GM18909 (cell line): ENCODE data around the gene SNRPA1.

Experiments used
- ATAC-seq: cut with Tn5 transposase; IDR thresholded peaks from one replicate; pipeline ENCODE4 v1.9.1; 2021; ENCODE audit warnings: mild to moderate bottlenecking; ENCODE audit not compliant: unreplicated experiment, poor library complexity

Gene SNRPA1

DNA sequence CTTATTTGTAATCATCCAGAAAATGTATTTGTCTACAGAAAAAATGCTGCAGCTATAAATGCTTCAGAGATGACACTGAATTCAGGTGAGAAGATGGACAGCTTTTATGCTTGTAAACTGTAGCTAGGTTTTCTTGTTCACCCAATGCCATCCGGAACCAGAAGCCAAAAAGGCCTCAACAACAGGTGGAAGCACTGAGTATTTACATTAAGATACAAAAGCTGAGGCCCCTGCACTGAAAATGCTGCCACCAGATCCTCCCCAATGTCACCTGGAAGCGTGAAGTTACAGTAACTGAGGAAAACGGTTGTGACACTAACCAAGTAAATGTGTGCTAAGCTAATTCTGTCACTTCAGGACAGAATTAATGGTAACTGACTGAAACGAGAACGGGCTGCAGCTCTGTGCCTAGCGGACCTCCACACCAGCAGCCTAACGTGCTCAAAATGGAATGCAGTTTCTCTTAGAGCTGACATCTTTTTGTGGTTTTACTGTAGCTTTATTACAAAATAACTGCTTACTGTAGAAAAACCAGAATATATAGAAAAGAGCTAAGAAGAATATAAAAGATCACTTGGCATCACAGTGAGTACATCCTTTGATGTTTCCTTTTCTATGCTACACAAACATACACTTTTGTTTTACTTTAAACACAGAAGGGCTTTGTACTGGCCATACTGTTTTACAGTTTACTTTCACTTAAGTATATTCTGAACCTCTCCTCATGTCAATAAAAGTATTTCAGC is 50.8 kb downstream of the SNRPA1 start:
- no peak for ATAC-seq

- ATAC-seq = no peak
These were observed 51.6 kb downstream of the SNRPA1 start for GRCh38 chr15:101243420-101243819.

GRCh38 chr15:101242999-101243336 is 52.1 kb downstream of the SNRPA1 start:
- no peak for ATAC-seq

DNA sequence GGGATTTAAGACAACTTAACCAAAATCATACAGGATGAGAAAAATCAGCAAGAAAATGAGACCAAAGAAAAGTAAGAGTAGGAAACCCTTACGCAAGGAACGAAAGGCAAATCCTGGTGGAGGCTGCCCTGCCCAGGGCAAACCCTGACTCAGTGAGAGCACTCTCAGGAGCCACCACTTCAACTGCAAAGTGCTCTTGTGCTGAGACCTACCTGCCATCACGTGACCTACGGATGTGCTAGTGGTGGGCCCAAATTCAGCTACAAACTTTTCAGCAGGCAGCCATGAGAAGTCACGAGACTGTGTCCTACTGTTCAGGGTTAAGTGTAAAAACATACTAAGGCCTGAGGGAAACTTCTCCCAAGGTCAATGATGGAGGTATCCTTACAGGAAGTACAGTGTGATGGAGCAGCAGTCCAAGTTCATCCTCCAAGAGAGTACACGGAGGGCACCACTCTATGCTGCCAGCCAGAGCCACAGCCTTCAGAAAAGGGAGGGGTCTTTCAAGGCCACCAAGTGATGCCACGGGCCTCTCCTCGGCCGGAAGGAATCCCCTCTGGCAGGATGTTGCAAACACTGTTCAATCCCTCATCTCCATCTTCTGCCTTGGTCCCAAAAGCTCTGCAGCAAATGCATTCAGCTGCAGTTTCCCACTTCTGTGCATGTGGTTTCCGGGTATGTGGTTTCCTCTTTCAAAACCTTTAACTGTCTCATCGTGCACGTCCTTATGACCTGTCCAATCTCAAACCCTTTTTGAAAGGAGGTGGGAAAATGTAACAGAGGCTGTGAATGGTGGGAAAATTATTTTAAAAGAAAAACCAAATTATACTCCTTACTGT is 52.7 kb downstream of the SNRPA1 start:
- ATAC-seq = peak; percentile 77

DNA sequence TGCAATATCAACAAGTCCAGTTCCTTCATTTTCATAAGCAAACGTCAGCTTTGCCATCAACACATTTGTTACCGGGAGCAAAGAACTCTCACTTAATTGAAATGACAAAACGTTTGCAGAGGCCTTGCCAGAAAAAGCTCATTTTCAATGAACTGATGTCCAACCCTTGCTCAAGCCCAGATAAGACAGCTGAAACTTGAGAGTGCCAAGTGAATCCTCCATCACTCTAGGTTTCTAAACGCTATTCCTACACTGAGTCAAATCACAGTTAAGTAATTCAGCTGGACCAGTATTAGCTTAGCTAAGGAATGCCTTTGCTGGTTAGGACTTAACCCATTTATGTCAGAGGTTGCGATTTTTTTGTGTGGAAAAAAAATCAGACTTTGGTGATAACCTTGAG is 54.7 kb downstream of the SNRPA1 start:
- ATAC-seq = no peak

GRCh38 chr15:101239724-101240136 is 55.3 kb downstream of the SNRPA1 start:
- no peak for ATAC-seq

GRCh38 chr15:101237251-101237650 is 57.8 kb downstream of the SNRPA1 start:
- ATAC-seq = no peak

GRCh38 chr15:101233651-101234280 is 61.3 kb downstream of the SNRPA1 start:
- ATAC-seq = no peak

GRCh38 chr15:101232677-101233076 is 62.4 kb downstream of the SNRPA1 start:
- ATAC-seq = no peak
